Activated CD8-positive, alpha-beta memory T cell treated with anti-CD3 and anti-CD28 coated beads, Interleukin-2, amount 50 U/mL, for 24 hours (primary cell): ENCODE data around the gene DECR2.
A peak's percentile ranks its signal among the peaks of the same experiment; 100 is the strongest.
"Not testable (repeated sequence)": the region's sequence is repeated elsewhere in the genome, so short reads cannot be mapped to it uniquely, and the experiment has no call there.

Source experiments
- DNase-seq: peaks from one replicate; pipeline ENCODE4 v3.0.0-alpha.2; 2020; ENCODE audit errors: extremely low read depth

Gene DECR2

GRCh38 chr16:379183-379960 is 22.3 kb upstream of the DECR2 start:
- no peak for DNase-seq

DNA sequence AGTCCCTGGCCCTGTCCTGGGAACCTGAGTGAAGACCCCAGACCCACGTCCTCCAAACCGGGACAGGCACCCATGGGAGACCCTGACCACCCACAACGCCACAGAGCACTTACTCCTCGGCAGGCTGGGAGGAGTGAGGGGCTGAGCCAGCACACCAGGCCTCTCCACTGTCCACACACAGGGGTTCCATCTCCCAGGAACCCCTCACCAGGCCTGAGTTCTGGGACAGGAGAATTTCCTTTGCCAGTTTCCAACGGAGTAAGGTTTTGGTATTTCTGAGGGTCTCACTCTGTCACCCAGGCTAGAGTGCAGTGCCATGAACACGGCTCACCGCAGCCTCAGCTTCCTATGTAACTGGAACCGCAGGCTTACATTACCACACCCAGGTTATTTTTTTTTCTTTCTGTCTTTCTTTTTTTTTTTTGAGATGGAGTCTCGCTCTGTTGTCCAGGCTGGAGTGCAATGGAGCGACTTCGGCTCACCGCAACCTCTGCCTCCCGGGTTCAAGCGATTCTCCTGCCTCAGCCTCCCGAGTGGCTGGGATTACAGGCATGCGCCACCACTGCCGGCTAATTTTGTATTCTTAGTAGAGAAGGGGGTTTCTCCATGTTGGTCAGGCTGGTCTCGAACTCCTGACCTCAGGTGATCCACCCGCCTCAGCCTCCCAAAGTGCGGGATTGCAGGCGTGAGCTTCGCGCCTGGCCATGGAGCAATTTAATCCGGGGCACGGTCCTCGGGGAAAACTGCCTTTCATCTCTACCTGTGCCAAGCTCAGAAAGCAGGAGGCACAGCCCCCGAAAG is 21.5 kb upstream of the DECR2 start:
- no peak for DNase-seq

GRCh38 chr16:380762-381011 is 21.0 kb upstream of the DECR2 start:
- DNase-seq, result no peak

- no peak for DNase-seq
Measured at GRCh38 chr16:381012-381788, 20.5 kb upstream of the DECR2 start.

- DNase-seq, result no peak
Measured at GRCh38 chr16:381789-382717, 19.6 kb upstream of the DECR2 start, which contains the start of gene PGAP6. PGAP6 (minus strand) TSS chr16:381978; CDS start chr16:381821, 157 bp downstream.

GRCh38 chr16:383326-384051 is 18.2 kb upstream of the DECR2 start:
- no peak for DNase-seq

DNA sequence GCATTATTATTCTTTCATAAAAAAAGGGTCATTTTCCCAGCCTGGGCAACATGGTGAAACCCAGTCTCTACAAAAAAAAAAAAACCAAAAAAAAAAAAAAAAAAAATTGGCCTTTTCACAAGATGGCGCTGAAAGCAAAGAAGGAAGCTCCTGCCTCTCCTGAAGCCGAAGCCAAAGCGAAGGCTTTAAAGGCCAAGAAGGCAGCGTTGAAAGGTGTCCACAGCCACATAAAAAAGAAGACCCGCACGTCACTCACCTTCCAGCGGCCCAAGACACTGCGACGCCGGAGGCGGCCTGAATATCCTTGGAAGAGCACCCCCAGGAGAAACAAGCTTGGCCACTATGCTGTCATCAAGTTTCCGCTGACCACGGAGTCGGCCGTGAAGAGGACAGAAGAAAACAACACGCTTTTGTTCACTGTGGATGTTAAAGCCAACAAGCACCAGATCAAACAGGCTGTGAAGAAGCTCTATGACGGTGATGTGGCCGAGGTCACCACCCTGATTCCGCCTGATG is 15.0 kb upstream of the DECR2 start:
- DNase-seq, result no peak

GRCh38 chr16:387761-388666 is 13.7 kb upstream of the DECR2 start:
- not testable (repeated sequence) for DNase-seq

- no peak for DNase-seq
Measured at GRCh38 chr16:389352-389751, 12.3 kb upstream of the DECR2 start.

- DNase-seq, result peak; percentile 81
Measured at GRCh38 chr16:391885-392335, 9.8 kb upstream of the DECR2 start.

- DNase-seq, result no peak
Measured at GRCh38 chr16:392450-393030, 9.1 kb upstream of the DECR2 start.

GRCh38 chr16:396199-396598 is 5.5 kb upstream of the DECR2 start:
- no peak for DNase-seq

DNA sequence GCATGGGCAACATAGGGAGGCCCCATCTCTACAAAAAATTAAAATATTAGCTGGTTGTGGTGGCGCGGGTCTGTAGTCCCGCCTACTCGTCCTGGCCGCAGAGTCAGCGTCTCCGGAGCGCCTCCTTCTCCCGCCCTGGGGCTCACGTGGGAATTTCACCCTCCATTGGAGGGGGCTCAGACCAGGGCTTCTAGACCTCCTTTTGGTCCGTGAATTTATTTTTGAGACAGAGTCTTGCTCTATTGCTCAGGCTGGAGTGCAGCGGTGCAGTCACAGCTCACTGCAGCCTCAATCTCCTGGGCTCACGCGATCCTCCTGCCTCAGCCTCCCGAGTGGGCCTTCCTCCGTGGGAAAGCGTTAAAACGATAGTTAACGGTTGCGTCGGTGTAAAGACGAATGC is 5.1 kb upstream of the DECR2 start:
- DNase-seq, result no peak

DNA sequence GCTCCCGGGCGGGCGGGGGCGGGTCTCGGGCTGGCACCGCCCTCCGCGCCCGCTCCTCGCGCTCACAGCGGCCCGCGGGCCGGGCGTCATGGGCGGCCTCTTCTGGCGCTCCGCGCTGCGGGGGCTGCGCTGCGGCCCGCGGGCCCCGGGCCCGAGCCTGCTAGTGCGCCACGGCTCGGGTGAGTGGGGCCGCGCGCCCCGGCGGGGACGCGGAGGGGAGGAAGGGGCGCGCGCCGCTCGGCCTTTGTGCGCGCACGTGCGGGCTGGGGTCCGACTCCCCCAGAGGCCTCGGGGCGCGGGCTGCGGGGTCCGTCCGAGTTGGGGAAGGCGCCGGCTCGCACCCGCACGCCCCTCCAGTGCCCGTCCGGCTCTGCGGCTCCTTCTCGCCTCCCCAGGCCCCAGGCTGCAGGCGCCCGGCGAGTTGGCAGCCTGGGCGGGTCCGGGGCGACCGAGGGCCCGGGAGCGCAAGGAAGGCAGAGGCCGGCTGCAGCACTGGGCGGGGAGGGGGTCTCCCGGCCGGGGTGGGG is 4.5 kb upstream of the DECR2 start, which contains the start of gene NME4:
NME4 (plus strand) TSS at position 65 of the 527 bp plus-strand sequence; CDS start at position 89, 24 bp downstream.
- no peak for DNase-seq

- DNase-seq, result no peak
Measured at GRCh38 chr16:397736-398332, 3.9 kb upstream of the DECR2 start.

GRCh38 chr16:398561-399339 is 2.9 kb upstream of the DECR2 start:
- DNase-seq, result no peak

DNA sequence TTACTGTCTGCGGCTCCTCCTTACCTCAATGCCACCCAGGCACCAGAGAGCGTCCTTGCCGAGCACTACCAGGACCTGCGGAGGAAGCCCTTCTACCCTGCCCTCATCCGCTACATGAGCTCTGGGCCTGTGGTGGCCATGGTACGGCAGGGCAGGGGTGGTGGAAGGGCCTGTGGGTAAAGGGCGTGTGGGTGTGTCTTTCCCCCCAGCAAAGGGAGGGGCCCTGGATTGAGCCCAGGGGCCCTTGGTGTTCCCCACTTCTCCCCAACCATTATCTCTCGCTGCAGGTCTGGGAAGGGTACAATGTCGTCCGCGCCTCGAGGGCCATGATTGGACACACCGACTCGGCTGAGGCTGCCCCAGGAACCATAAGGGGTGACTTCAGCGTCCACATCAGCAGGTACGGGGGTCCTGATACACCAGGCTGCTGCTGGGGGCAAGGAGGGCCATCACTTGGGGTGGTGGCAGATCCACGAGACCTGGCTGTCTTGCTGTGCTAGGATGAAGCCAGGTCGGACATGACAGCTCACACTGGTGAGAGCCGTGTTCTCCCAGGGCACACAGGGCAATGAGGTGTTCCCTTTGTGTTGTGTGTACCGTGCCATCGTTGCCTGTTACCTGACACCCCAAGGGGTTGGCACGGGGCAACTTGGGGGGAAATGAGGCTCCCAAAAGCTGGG is 2.2 kb upstream of the DECR2 start:
- DNase-seq, result no peak
